Hepatocyte (in vitro differentiated cells): ENCODE data around the gene TTC7B. TPM values are rescaled to one million over a fixed set of nuclear protein-coding genes. Genes with fewer than 3 reads are reported as not detected.
A peak's percentile ranks its signal among the peaks of the same experiment; 100 is the strongest.

Experiments used
- DNase-seq: peaks from one replicate; pipeline ENCODE4 v3.0.0-alpha.2; 2016; ENCODE audit warnings: low spot score
- H2AFZ ChIP-seq: fragments of 200-600 bp; sonication (generic); 2 replicates; pipeline ENCODE4 v1.6.0; 2016; ENCODE audit warnings: antibody characterized with exemption, mild to moderate bottlenecking
- H3K27ac ChIP-seq: fragments of 200-600 bp; sonication (generic); 2 replicates; pipeline ENCODE4 v1.5.1; 2016; ENCODE audit warnings: mild to moderate bottlenecking
- H3K27me3 ChIP-seq: fragments of 200-600 bp; sonication (generic); 2 replicates; pipeline ENCODE4 v1.6.1; 2016
- H3K36me3 ChIP-seq: fragments of 200-600 bp; sonication (generic); replicated peaks from 2 replicates; pipeline ENCODE4 v1.5.1; 2016; ENCODE audit warnings: low read depth; ENCODE audit not compliant: insufficient read depth
- H3K4me1 ChIP-seq: fragments of 200-600 bp; sonication (generic); 2 replicates; pipeline ENCODE4 v1.5.1; 2016; ENCODE audit warnings: mild to moderate bottlenecking, moderate library complexity; ENCODE audit not compliant: insufficient read depth
- H3K4me2 ChIP-seq: fragments of 200-600 bp; sonication (generic); 2 replicates; pipeline ENCODE4 v1.6.0; 2016
- H3K4me3 ChIP-seq: fragments of 200-600 bp; sonication (generic); 2 replicates; pipeline ENCODE4 v1.5.1; 2016; ENCODE audit warnings: mild to moderate bottlenecking
- H3K79me2 ChIP-seq: fragments of 200-600 bp; sonication (generic); 2 replicates; pipeline ENCODE4 v1.6.0; 2017; ENCODE audit warnings: mild to moderate bottlenecking
- H3K9me2 ChIP-seq: fragments of 200-600 bp; sonication (generic); replicated peaks from 2 replicates; pipeline ENCODE4 v1.6.0; 2017; ENCODE audit warnings: mild to moderate bottlenecking; ENCODE audit not compliant: insufficient read depth
- H3K9me3 ChIP-seq: fragments of 200-600 bp; sonication (generic); 2 replicates; pipeline ENCODE4 v1.5.1; 2016; ENCODE audit warnings: low read depth, mild to moderate bottlenecking
- H4K20me1 ChIP-seq: fragments of 200-600 bp; sonication (generic); 2 replicates; pipeline ENCODE4 v1.6.0; 2016; ENCODE audit warnings: mild to moderate bottlenecking; ENCODE audit not compliant: insufficient read depth, poor library complexity, severe bottlenecking
- EZH2 ChIP-seq: fragments of 200-600 bp; sonication (generic); IDR thresholded peaks from 2 replicates; pipeline ENCODE4 v1.6.1; 2016; ENCODE audit warnings: antibody characterized with exemption, mild to moderate bottlenecking, borderline replicate concordance
- EZH2phosphoT487 ChIP-seq: fragments of 200-600 bp; sonication (generic); IDR thresholded peaks from one replicate; pipeline ENCODE4 v1.6.1; 2018; ENCODE audit warnings: antibody characterized with exemption, mild to moderate bottlenecking, low read depth, moderate library complexity; ENCODE audit not compliant: unreplicated experiment, severe bottlenecking
- WGBS: methylation state at CpG from one replicate; pipeline ENCODE4 v1.1.6; 2016; ENCODE audit warnings: low lambda C conversion rate; ENCODE audit errors: missing lambda C conversion rate; 5-methylcytosine and 5-hydroxymethylcytosine counted together
- polyA plus RNA-seq: library from polyadenylated mRNA; unstranded; fragments of >200 nt; fragmentation: Nextera tagmentation; extraction: Ambion mirVana; gene quantifications from 2 replicates; pipeline ENCODE4 v1.2.1, GENCODE V29; 2016
- total RNA-seq: library from RNA; depleted of rRNA; stranded (reverse); fragments of >200 nt; gene quantifications from 2 replicates; pipeline ENCODE4 v1.2.3, GENCODE V29; 2014
- TF ChIP-seq, protein P1 (sequence below): fragments of 200-600 bp; sonication (generic); IDR thresholded peaks from 2 replicates; pipeline ENCODE4 v1.5.1; 2016; ENCODE audit warnings: antibody characterized with exemption, mild to moderate bottlenecking; ENCODE audit not compliant: poor library complexity

TTC7B gene
- total and polyA plus RNA-seq, 2 experiments from 2014 or later = 10.7 to 25.5 TPM

DNA sequence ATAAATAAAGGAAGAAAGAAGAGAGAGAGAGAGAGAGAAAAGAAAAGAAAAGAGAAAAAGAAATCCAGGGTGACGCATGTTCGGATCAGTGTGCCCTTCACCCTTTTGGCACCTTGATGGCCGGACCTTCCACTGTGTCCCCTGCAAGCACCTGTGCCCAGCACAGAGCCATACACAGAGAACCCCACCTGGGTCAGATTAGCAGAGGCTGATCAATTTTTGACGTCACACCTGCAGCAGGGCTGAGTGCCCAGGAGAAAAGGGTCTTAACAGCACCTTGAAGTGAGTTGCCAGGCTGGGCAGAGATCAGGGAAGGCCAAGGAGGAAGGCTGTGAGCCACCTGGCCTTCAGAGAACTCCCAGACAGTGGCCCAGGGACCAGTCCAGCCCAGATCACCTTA lies 305.0 kb downstream of the TTC7B start:
- Histone ChIP-seq H3K4me3 (no peak overlapping the region), H3K36me3 (no peaks in the 10 kb centered on the region), H3K4me1 (peaks cover 55% of the 10 kb centered on the region), H3K4me2 (no peak overlapping the region), H3K9me2 (no peaks in the 10 kb centered on the region), H3K79me2 (no peaks in the 10 kb centered on the region), H3K9me3 (no peaks in the 10 kb centered on the region), H2AFZ (no peak overlapping the region), H3K27me3 (no peaks in the 10 kb centered on the region), H4K20me1 (no peaks in the 10 kb centered on the region), H3K27ac (peak overlapping the region; percentile 92)
- TF ChIP-seq EZH2phosphoT487 (no peak), EZH2 (no peak)
- TF ChIP-seq, protein P1, sequence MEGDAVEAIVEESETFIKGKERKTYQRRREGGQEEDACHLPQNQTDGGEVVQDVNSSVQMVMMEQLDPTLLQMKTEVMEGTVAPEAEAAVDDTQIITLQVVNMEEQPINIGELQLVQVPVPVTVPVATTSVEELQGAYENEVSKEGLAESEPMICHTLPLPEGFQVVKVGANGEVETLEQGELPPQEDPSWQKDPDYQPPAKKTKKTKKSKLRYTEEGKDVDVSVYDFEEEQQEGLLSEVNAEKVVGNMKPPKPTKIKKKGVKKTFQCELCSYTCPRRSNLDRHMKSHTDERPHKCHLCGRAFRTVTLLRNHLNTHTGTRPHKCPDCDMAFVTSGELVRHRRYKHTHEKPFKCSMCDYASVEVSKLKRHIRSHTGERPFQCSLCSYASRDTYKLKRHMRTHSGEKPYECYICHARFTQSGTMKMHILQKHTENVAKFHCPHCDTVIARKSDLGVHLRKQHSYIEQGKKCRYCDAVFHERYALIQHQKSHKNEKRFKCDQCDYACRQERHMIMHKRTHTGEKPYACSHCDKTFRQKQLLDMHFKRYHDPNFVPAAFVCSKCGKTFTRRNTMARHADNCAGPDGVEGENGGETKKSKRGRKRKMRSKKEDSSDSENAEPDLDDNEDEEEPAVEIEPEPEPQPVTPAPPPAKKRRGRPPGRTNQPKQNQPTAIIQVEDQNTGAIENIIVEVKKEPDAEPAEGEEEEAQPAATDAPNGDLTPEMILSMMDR = no peak
- DNase-seq = no peak
- 95% methylated on average over 4 of the region's 4 CpGs for WGBS

DNA sequence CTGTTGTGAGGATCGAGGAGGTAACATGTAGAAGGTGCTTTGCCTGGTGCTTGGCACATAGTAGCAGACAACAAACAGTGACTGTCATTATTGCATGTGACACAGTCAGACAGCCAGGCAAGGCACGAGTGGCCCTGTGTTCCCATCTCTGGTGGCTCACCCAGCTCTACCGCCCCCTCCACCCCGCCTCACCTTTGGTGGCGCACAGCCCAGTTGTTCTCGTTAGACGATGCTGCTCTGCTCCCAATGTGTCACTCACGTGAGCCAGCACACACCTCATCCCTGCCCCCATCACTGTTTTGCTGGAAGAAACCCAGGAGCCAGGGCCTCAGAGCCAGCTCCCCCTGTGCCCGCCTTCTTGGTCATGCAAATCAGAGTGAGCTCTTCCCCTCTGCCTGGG lies 306.1 kb downstream of the TTC7B start:
- no peak overlapping the region for H2AFZ ChIP-seq
- H4K20me1 ChIP-seq = no peaks in the 10 kb centered on the region
- TF ChIP-seq, protein P1 = no peak
- no peak for TF ChIP-seq EZH2phosphoT487
- TF ChIP-seq EZH2 = no peak
- H3K36me3 ChIP-seq = no peaks in the 10 kb centered on the region
- no peak for DNase-seq
- H3K9me2 ChIP-seq = no peaks in the 10 kb centered on the region
- peak overlapping the region; percentile 92 for H3K27ac ChIP-seq
- no peaks in the 10 kb centered on the region for H3K79me2 ChIP-seq
- H3K4me2 ChIP-seq = no peak overlapping the region
- H3K4me1 ChIP-seq = peaks cover 51% of the 10 kb centered on the region
- no peak overlapping the region for H3K4me3 ChIP-seq
- H3K9me3 ChIP-seq = no peaks in the 10 kb centered on the region
- 64% methylated on average over 9 of the region's 9 CpGs for WGBS
- no peaks in the 10 kb centered on the region for H3K27me3 ChIP-seq

DNA sequence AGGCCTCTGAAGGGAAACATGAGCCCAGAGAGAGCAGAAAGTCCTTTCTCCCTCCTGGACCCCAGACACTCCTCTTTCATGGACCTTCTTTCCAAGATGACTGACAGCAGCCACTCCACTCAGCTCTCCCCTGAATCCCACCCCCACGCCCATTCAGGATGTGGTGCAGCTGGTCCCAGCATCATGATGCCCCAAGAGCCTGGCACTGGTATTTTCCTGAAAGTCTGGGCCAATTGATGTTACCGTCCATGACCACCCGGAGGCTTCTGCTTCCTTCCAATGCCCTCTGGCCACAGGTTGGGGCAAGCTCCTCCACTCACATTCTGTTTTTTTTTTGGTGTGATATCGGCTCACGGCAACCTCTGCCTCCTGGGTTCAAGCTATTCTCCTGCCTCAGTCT lies 306.8 kb downstream of the TTC7B start:
- DNase-seq = no peak
- Histone ChIP-seq H3K4me2 (no peak overlapping the region), H3K79me2 (no peaks in the 10 kb centered on the region), H3K9me3 (no peaks in the 10 kb centered on the region), H3K36me3 (no peaks in the 10 kb centered on the region), H3K9me2 (no peaks in the 10 kb centered on the region), H3K4me1 (peaks cover 51% of the 10 kb centered on the region), H4K20me1 (no peaks in the 10 kb centered on the region), H3K27me3 (no peaks in the 10 kb centered on the region), H2AFZ (no peak overlapping the region), H3K4me3 (no peak overlapping the region), H3K27ac (peak overlapping the region; percentile 64)
- TF ChIP-seq, protein P1 = no peak
- TF ChIP-seq EZH2phosphoT487 (no peak), EZH2 (no peak)
- 88% methylated on average over 4 of the region's 5 CpGs for WGBS
